MM.1S (cell line): ENCODE data around the gene RTN3.

Experiments
- DNase-seq: peaks from one replicate; pipeline ENCODE4 v3.0.0-alpha.2; 2015
- H2AFZ ChIP-seq: fragments of 300-600 bp; sonication (generic); 2 replicates; pipeline ENCODE4 v1.6.0; 2016; ENCODE audit warnings: antibody characterized with exemption, low read length
- H3F3A ChIP-seq: fragments of 300-600 bp; sonication (generic); 2 replicates; pipeline ENCODE4 v1.6.1; 2016; ENCODE audit warnings: mild to moderate bottlenecking, antibody characterized with exemption, low read length, moderate library complexity, mixed read lengths; ENCODE audit not compliant: insufficient read depth
- H3K27ac ChIP-seq: fragments of 300-600 bp; sonication (generic); 2 replicates; pipeline ENCODE4 v1.5.1; 2016; ENCODE audit warnings: mild to moderate bottlenecking, low read length
- H3K27me3 ChIP-seq: fragments of 300-600 bp; sonication (generic); replicated peaks from 2 replicates; pipeline ENCODE4 v1.6.0; 2016; ENCODE audit warnings: low read length; ENCODE audit not compliant: insufficient read depth
- H3K36me3 ChIP-seq: fragments of 300-600 bp; sonication (generic); replicated peaks from 2 replicates; pipeline ENCODE4 v1.6.1; 2016; ENCODE audit warnings: mild to moderate bottlenecking, low read length, mixed read lengths; ENCODE audit not compliant: insufficient read depth
- H3K4me1 ChIP-seq: fragments of 300-600 bp; sonication (generic); 2 replicates; pipeline ENCODE4 v1.6.1; 2016; ENCODE audit warnings: low read length, mixed read lengths
- H3K4me2 ChIP-seq: fragments of 300-600 bp; sonication (generic); 2 replicates; pipeline ENCODE4 v1.6.0; 2016; ENCODE audit warnings: low read depth, low read length
- H3K4me3 ChIP-seq: fragments of 300-600 bp; sonication (generic); 2 replicates; pipeline ENCODE4 v1.5.1; 2016; ENCODE audit warnings: low read length, mixed read lengths
- H3K79me2 ChIP-seq: fragments of 300-600 bp; sonication (generic); 2 replicates; pipeline ENCODE4 v1.6.1; 2016; ENCODE audit warnings: mixed run types, low read length, mixed read lengths
- H3K9ac ChIP-seq: fragments of 300-600 bp; sonication (generic); 2 replicates; pipeline ENCODE4 v1.6.1; 2016; ENCODE audit warnings: low read length, mixed read lengths
- H3K9me2 ChIP-seq: fragments of 300-600 bp; sonication (generic); replicated peaks from 2 replicates; pipeline ENCODE4 v1.6.1; 2016; ENCODE audit warnings: mild to moderate bottlenecking, low read length, mixed read lengths; ENCODE audit not compliant: insufficient read depth
- H3K9me3 ChIP-seq: fragments of 300-600 bp; sonication (generic); replicated peaks from 2 replicates; pipeline ENCODE4 v1.6.1; 2016; ENCODE audit warnings: mild to moderate bottlenecking, low read length, mixed read lengths; ENCODE audit not compliant: insufficient read depth
- H4K20me1 ChIP-seq: fragments of 300-600 bp; sonication (generic); 2 replicates; pipeline ENCODE4 v1.6.1; 2016; ENCODE audit warnings: mild to moderate bottlenecking, low read length, moderate library complexity, mixed read lengths; ENCODE audit not compliant: insufficient read depth
- EZH2 ChIP-seq: fragments of 300-600 bp; sonication (generic); optimal IDR thresholded peaks from 2 replicates; pipeline ENCODE3; 2017; ENCODE audit warnings: low read depth, mild to moderate bottlenecking, antibody characterized with exemption, low read length, mixed read lengths
- EZH2phosphoT487 ChIP-seq: fragments of 300-600 bp; sonication (generic); IDR thresholded peaks from 2 replicates; pipeline ENCODE4 v1.6.1; 2018; ENCODE audit warnings: antibody characterized with exemption, low read length
- TF ChIP-seq, protein P1 (sequence below): fragments of 300-600 bp; sonication (generic); IDR thresholded peaks from 2 replicates; pipeline ENCODE4 v1.5.1; 2016; ENCODE audit warnings: antibody characterized with exemption, low read length, mixed read lengths

Gene RTN3

DNA sequence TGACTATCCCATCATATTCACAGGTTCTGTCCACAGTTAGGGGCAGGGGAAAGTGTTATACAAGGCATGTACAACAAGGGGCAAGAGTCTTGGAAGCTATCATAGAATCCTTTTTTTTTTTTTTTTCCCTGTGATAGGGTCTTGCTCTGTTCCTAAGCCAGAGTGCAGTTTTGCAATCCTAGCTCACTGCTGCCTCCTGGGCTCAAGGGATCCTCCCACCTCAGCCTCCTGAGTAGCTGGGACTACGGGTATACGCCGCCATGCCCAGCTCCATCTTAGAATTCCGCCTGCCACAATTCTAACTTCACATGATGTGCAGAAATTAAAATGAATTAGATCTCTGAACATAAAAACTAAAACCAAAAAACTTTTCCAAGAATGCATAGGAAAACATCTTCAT lies 55.6 kb downstream of the RTN3 start:
- no peak overlapping the region for H3K27ac ChIP-seq
- no peak overlapping the region for H2AFZ ChIP-seq
- H3F3A ChIP-seq: no peaks in the 10 kb centered on the region
- H3K4me3 ChIP-seq: no peak overlapping the region
- no peaks in the 10 kb centered on the region for H3K4me1 ChIP-seq
- H3K9me3 ChIP-seq: no peaks in the 10 kb centered on the region
- H3K4me2 ChIP-seq: no peak overlapping the region
- DNase-seq: no peak
- no peaks in the 10 kb centered on the region for H3K27me3 ChIP-seq
- no peak overlapping the region for H3K9ac ChIP-seq
- no peaks in the 10 kb centered on the region for H4K20me1 ChIP-seq
- peaks cover 16% of the 10 kb centered on the region for H3K79me2 ChIP-seq
- no peak for TF ChIP-seq EZH2phosphoT487
- no peak for TF ChIP-seq EZH2
- TF ChIP-seq, protein P1, sequence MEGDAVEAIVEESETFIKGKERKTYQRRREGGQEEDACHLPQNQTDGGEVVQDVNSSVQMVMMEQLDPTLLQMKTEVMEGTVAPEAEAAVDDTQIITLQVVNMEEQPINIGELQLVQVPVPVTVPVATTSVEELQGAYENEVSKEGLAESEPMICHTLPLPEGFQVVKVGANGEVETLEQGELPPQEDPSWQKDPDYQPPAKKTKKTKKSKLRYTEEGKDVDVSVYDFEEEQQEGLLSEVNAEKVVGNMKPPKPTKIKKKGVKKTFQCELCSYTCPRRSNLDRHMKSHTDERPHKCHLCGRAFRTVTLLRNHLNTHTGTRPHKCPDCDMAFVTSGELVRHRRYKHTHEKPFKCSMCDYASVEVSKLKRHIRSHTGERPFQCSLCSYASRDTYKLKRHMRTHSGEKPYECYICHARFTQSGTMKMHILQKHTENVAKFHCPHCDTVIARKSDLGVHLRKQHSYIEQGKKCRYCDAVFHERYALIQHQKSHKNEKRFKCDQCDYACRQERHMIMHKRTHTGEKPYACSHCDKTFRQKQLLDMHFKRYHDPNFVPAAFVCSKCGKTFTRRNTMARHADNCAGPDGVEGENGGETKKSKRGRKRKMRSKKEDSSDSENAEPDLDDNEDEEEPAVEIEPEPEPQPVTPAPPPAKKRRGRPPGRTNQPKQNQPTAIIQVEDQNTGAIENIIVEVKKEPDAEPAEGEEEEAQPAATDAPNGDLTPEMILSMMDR: no peak
- H3K9me2 ChIP-seq: no peaks in the 10 kb centered on the region
- no peaks in the 10 kb centered on the region for H3K36me3 ChIP-seq

DNA sequence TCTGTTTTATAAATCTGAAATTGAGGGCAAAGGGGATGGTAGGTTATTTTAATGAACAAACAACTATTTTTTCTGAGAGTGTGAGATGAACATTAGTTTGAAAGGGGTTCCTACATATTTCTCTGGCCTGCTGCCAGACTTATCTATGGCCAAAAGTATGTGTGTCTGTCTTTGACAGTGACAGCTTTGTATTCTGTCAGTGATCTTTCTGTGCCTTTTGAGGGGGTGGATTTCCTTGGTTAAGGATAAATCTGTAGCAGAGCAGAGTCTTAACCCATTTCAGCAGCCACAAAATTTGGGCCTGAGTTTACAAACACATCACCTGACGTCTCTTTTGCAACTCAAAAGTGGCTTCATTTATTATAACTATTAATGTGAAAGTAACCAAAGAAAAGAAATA lies 56.4 kb downstream of the RTN3 start:
- Histone ChIP-seq H3K9ac (no peak overlapping the region), H3K36me3 (no peaks in the 10 kb centered on the region), H3K4me2 (no peak overlapping the region), H3K27me3 (no peaks in the 10 kb centered on the region), H3K4me1 (no peaks in the 10 kb centered on the region), H3K9me3 (no peaks in the 10 kb centered on the region), H2AFZ (no peak overlapping the region), H3K27ac (no peak overlapping the region), H3K79me2 (peaks cover 19% of the 10 kb centered on the region), H3F3A (no peaks in the 10 kb centered on the region), H4K20me1 (no peaks in the 10 kb centered on the region), H3K9me2 (no peaks in the 10 kb centered on the region), H3K4me3 (no peak overlapping the region)
- no peak for TF ChIP-seq EZH2phosphoT487
- TF ChIP-seq EZH2: no peak
- TF ChIP-seq, protein P1: no peak
- DNase-seq: no peak

DNA sequence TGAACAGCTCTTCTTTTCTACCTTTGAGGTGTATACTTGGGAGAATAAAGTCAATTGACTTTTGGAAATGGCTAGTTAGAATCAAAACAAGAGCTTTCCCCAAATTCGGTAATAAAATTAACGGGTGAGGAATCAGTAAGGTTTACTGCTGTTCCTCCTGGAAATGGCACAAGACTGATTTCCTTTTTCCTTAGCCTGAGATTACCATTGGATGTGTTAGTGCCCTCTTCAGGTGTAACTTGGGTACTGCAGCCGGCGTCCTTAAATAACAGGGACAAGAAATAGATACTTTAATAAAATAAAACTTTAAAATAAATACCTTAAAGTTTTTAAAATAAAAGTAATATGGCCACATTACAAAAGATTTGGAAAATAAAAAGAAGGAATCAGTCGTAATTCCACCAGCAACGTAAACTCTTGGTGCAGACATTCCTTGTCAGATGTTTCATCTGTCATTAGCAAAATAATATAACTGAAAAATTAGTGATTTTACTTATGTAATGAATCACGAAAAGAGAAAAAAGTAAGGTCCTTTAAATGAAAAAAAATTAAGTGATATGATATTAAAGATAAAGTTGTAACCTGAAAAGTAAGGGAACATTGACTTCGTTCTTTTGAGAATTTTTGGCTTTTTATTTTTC lies 57.5 kb downstream of the RTN3 start:
- peak; percentile 53 for DNase-seq
- Histone ChIP-seq H2AFZ (no peak overlapping the region), H3K4me1 (no peaks in the 10 kb centered on the region), H3K9ac (no peak overlapping the region), H3F3A (no peaks in the 10 kb centered on the region), H3K79me2 (peaks cover 23% of the 10 kb centered on the region), H3K9me3 (no peaks in the 10 kb centered on the region), H3K27ac (no peak overlapping the region), H3K4me2 (no peak overlapping the region), H3K36me3 (no peaks in the 10 kb centered on the region), H4K20me1 (no peaks in the 10 kb centered on the region), H3K27me3 (no peaks in the 10 kb centered on the region), H3K4me3 (no peak overlapping the region), H3K9me2 (no peaks in the 10 kb centered on the region)
- TF ChIP-seq, protein P1: peak; percentile 68
- no peak for TF ChIP-seq EZH2phosphoT487
